MCF 10A (cell line): ENCODE measurements around the gene GRPR. TPM values are rescaled to one million over a fixed set of nuclear protein-coding genes. Genes with fewer than 3 reads are reported as not detected.

Experiments used
- Bru-seq: library from RNA; stranded (reverse); fragments of 400-500 nt; gene quantifications from one replicate; lab custom pipeline; 2021; lab: Mats Ljungman, UMichigan
- BruChase-seq, 2 experiments: library from RNA; stranded (reverse); fragments of 400-500 nt; gene quantifications; one replicate each; lab custom pipeline; 2021; lab: Mats Ljungman, UMichigan
- BruUV-seq: library from RNA; stranded (reverse); fragments of 400-500 nt; replicated peaks from 2 replicates; lab custom pipeline; 2021; lab: Mats Ljungman, UMichigan
- CTCF ChIA-PET: fragments of 300-600 bp; sonication (Branson Sonifier 250); formaldehyde crosslinking; extraction: SDS; loops from one replicate; lab custom pipeline; 2021; ENCODE audit warnings: antibody characterized with exemption, inconsistent platforms; lab: Yijun Ruan, JAX
- POLR2A ChIA-PET: fragments of 300-600, 350-650 bp; sonication (Branson Sonifier 250); formaldehyde crosslinking; extraction: SDS; loops from one replicate; lab custom pipeline; 2020; ENCODE audit warnings: antibody characterized with exemption, inconsistent platforms; lab: Yijun Ruan, JAX
- DNase-seq: peaks from one replicate; pipeline ENCODE4 v3.0.0-alpha.2; 2018; ENCODE audit not compliant: unreplicated experiment
- H3K27ac Mint-ChIP-seq: one replicate; pipeline ENCODE4 v1.8.0; 2022; ENCODE audit warnings: mild to moderate bottlenecking, low read depth, mixed read lengths; ENCODE audit not compliant: unreplicated experiment
- H3K27me3 Mint-ChIP-seq: one replicate; pipeline ENCODE4 v1.8.0; 2022; ENCODE audit warnings: mixed read lengths; ENCODE audit not compliant: insufficient read depth, unreplicated experiment
- H3K36me3 Mint-ChIP-seq: one replicate; pipeline ENCODE4 v1.8.0; 2022; ENCODE audit warnings: mild to moderate bottlenecking, moderate library complexity, mixed read lengths; ENCODE audit not compliant: insufficient read depth, unreplicated experiment
- H3K4me1 Mint-ChIP-seq: one replicate; pipeline ENCODE4 v1.8.0; 2022; ENCODE audit warnings: mixed read lengths; ENCODE audit not compliant: insufficient read depth, unreplicated experiment
- H3K4me3 Mint-ChIP-seq: one replicate; pipeline ENCODE4 v1.8.0; 2022; ENCODE audit warnings: mild to moderate bottlenecking, moderate library complexity, mixed read lengths; ENCODE audit not compliant: unreplicated experiment
- H3K9me3 Mint-ChIP-seq: one replicate; pipeline ENCODE4 v1.8.0; 2022; ENCODE audit warnings: mixed read lengths; ENCODE audit not compliant: unreplicated experiment
- CTCF ChIP-seq: fragments of 200-600 bp; IDR thresholded peaks from one replicate; pipeline ENCODE4 v1.8.0; 2022; ENCODE audit warnings: antibody characterized with exemption, mild to moderate bottlenecking; ENCODE audit not compliant: unreplicated experiment
- intact Hi-C: fragments of 100-400 bp; cut with micrococcal nuclease; formaldehyde crosslinking; loops from 2 replicates; pipeline ENCODE4 v1.14.1; 2022
- long read RNA-seq: library from polyadenylated mRNA; stranded (forward); transcript quantifications from one replicate; pipeline ENCODE4 v2.0.0, GENCODE V29; 2022
- total RNA-seq: library from RNA; stranded (reverse); gene quantifications from 2 replicates; pipeline ENCODE4 v1.2.3, GENCODE V29; 2022

GRPR gene
- total RNA-seq (not detected in 2 replicates), Bru-seq, nascent RNA (percentile 7 among the genes with signal in this experiment), BruChase-seq, experiment 1, labeled RNA remaining after a 6-hour chase (percentile 9 among the genes with signal in this experiment), BruChase-seq, experiment 2, labeled RNA remaining after a 2-hour chase (percentile 11 among the genes with signal in this experiment)
- long read RNA-seq, result 0 reads

DNA sequence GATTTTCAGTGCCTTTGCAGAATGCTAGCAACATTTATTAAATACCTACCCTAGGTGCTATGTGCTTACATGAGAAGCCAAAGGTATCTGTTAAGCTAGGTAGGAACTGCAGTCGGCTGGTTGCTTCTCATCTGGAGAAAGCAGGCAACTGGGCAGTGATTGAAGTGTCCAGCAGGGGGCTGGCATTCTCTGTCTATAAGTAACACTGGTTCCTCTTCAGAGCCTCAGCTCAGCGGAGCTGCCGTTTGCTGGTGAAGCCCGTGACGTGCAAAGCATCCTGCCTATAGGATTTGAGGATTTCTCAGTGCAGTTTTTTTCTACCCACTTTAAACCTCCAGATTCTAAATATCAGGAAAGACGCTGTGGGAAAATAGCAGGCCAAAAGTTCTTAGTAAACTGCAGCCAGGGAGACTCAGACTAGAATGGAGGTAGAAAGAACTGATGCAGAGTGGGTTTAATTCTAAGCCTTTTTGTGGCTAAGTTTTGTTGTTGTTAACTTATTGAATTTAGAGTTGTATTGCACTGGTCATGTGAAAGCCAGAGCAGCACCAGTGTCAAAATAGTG is at the start of gene GRPR:
Gene GRPR, plus strand, starts transcription at position 344 of the 565 bp plus-strand sequence. CDS start 389 bp downstream, outside the sequence.
- H3K36me3 Mint-ChIP-seq, result no peaks in the 10 kb centered on the region
- intact Hi-C loops, result loop anchor here (1.0 to 10.0 kb wide), 5 partner anchors 89 to 548 kb away; no protein-coding TSS in a partner anchor
- H3K4me3 Mint-ChIP-seq, result no peak within 1 kb of the TSS
- CTCF ChIA-PET, result interaction anchor here (0.6 to 4.0 kb wide), 24 partner anchors 11 to 725 kb away, joined by 3 to 25 read pairs (median 4); no protein-coding TSS in a partner anchor
- H3K4me1 Mint-ChIP-seq, result no peaks in the 10 kb centered on the region
- BruUV-seq, result no TSS peak
- no peak within 1 kb of the TSS for H3K27ac Mint-ChIP-seq
- peaks cover 69% of the 10 kb centered on the region for H3K27me3 Mint-ChIP-seq
- TF ChIP-seq CTCF, result peak; percentile 73
- DNase-seq, result peak; percentile 88
- H3K9me3 Mint-ChIP-seq, result no peaks in the 10 kb centered on the region
- POLR2A ChIA-PET, result no interaction called here

GRCh38 chrX:16075087-16075486 is 48.3 kb upstream of the GRPR start:
- no peak overlapping the region for H3K4me3 Mint-ChIP-seq
- no peak overlapping the region for H3K27ac Mint-ChIP-seq
- no peak for TF ChIP-seq CTCF
- H3K4me1 Mint-ChIP-seq, result no peaks in the 10 kb centered on the region
- H3K27me3 Mint-ChIP-seq, result peaks cover 44% of the 10 kb centered on the region
- intact Hi-C loops, result no loop called here
- ChIA-PET CTCF (interaction anchor here (1.2 kb wide), 1 partner anchor 48 kb away, joined by 3 read pairs; the partner anchor contains the start of gene GRPR), POLR2A (no interaction called here)
- H3K9me3 Mint-ChIP-seq, result peaks cover 10% of the 10 kb centered on the region
- DNase-seq, result peak; percentile 23
- no TSS peak for BruUV-seq
- no peaks in the 10 kb centered on the region for H3K36me3 Mint-ChIP-seq

DNA sequence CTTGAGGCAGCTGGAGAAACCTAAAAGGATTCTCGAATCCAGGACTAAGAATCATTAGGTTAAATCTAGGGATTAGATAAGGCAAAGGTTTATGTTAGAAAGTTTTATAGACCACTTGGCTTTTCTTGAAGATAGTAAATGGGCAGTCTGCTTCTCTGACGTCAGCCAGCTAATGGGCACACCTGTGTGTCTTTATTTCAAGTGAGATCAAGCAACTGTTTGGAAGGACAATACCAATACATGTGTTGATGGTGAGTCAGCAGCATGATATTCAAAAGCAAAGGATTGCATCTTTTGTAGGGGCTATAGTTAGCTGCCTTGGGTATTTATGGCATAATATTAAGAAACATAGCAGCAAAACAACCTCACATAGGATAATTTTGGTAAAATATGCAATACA is 46.5 kb upstream of the GRPR start:
- intact Hi-C loops, result no loop called here
- Mint-ChIP-seq H3K27me3 (peaks cover 41% of the 10 kb centered on the region), H3K4me3 (no peak overlapping the region), H3K36me3 (no peaks in the 10 kb centered on the region), H3K27ac (no peak overlapping the region), H3K4me1 (no peaks in the 10 kb centered on the region), H3K9me3 (peaks cover 10% of the 10 kb centered on the region)
- no TSS peak for BruUV-seq
- ChIA-PET POLR2A (no interaction called here), CTCF (no interaction called here)
- DNase-seq, result peak; percentile 7
- no peak for TF ChIP-seq CTCF

DNA sequence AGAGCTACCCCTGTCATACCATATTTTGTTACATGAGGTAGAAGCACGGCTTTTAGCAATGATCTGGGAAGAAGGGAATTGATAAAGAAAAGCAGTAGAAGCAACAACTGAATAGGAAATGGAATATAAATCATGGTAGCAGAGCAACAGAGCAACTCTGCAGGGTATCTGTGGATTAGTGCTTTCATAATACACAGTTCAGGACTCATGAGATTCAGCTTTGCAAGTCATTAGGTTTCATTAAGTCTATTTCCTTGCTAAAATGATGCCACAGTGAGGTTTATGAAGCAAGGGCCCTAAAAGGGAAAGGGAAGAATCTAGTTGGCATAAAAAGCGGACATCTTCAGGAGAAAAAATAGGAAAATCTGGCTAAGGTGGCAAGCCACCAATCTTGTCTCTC is 45.6 kb upstream of the GRPR start:
- Mint-ChIP-seq H3K27ac (no peak overlapping the region), H3K36me3 (no peaks in the 10 kb centered on the region), H3K27me3 (peaks cover 42% of the 10 kb centered on the region), H3K4me1 (no peaks in the 10 kb centered on the region), H3K4me3 (no peak overlapping the region), H3K9me3 (peaks cover 10% of the 10 kb centered on the region)
- DNase-seq, result no peak
- TF ChIP-seq CTCF, result no peak
- CTCF ChIA-PET, result interaction anchor here (1.0 kb wide), 1 partner anchor 47 kb away, joined by 3 read pairs; no protein-coding TSS in a partner anchor
- POLR2A ChIA-PET, result interaction anchor here (0.7 kb wide), 1 partner anchor 150 kb away, joined by 3 read pairs; no protein-coding TSS in a partner anchor
- BruUV-seq, result no TSS peak
- intact Hi-C loops, result no loop called here
